PC-9 (cell line): ENCODE results near the gene PET100. TPM values are rescaled to one million over a fixed set of nuclear protein-coding genes. Genes with fewer than 3 reads are reported as not detected.

ENCODE experiments used
- BruUV-seq: library from RNA; stranded (reverse); fragments of 400-500 nt; replicated peaks from 2 replicates; lab custom pipeline; 2021; lab: Mats Ljungman, UMichigan
- CTCF ChIA-PET: fragments of 300-600 bp; sonication (Branson Sonifier 250); formaldehyde crosslinking; loops from one replicate; lab custom pipeline; 2022; ENCODE audit warnings: antibody characterized with exemption; lab: Charles Lee
- POLR2A ChIA-PET: fragments of 300-600 bp; sonication (Branson Sonifier 250); formaldehyde crosslinking; loops from one replicate; lab custom pipeline; 2022; ENCODE audit warnings: antibody characterized with exemption; ENCODE audit not compliant: unreplicated experiment; lab: Charles Lee
- DNase-seq, 2 experiments: peaks; one replicate each; pipeline versions ENCODE4 v3.0.0 to v3.0.0-alpha.2; 2015 to 2022; ENCODE audit warnings: mixed read lengths in 1 of 2
- H2AFZ ChIP-seq: fragments of 200-600 bp; sonication (generic); 2 replicates; pipeline ENCODE4 v1.8.1; 2017; ENCODE audit warnings: antibody characterized with exemption
- H3F3A ChIP-seq: fragments of 200-600 bp; sonication (generic); 2 replicates; pipeline ENCODE4 v1.8.1; 2017; ENCODE audit warnings: antibody characterized with exemption, mild to moderate bottlenecking, low read depth; ENCODE audit not compliant: insufficient read depth
- H3K27ac ChIP-seq: fragments of 200-600 bp; sonication (generic); 2 replicates; pipeline ENCODE4 v1.6.1; 2016; ENCODE audit warnings: mixed run types
- H3K27me3 ChIP-seq: fragments of 200-600 bp; sonication (generic); 2 replicates; pipeline ENCODE4 v1.6.1; 2016; ENCODE audit warnings: low read depth, mixed run types; ENCODE audit not compliant: insufficient read depth
- H3K36me3 ChIP-seq: fragments of 200-600 bp; sonication (generic); 2 replicates; pipeline ENCODE4 v1.6.1; 2016; ENCODE audit warnings: low read depth, mixed run types
- H3K4me1 ChIP-seq: fragments of 200-600 bp; sonication (generic); replicated peaks from 2 replicates; pipeline ENCODE4 v1.6.1; 2016; ENCODE audit warnings: mixed run types; ENCODE audit not compliant: insufficient read depth
- H3K4me2 ChIP-seq: fragments of 200-600 bp; sonication (generic); 2 replicates; pipeline ENCODE4 v1.6.1; 2017; ENCODE audit warnings: mixed run types
- H3K4me3 ChIP-seq: fragments of 200-600 bp; sonication (generic); 2 replicates; pipeline ENCODE4 v1.6.1; 2016; ENCODE audit warnings: mixed run types
- H3K79me2 ChIP-seq: fragments of 200-600 bp; sonication (generic); 2 replicates; pipeline ENCODE4 v1.6.1; 2017; ENCODE audit warnings: low read depth, mixed run types
- H3K9me2 ChIP-seq: fragments of 200-600 bp; sonication (generic); 2 replicates; pipeline ENCODE4 v1.8.1; 2017; ENCODE audit warnings: mild to moderate bottlenecking; ENCODE audit not compliant: insufficient read depth
- H3K9me3 ChIP-seq: fragments of 200-600 bp; sonication (generic); 2 replicates; pipeline ENCODE4 v1.8.1; 2016; ENCODE audit warnings: low read depth; ENCODE audit not compliant: insufficient read depth
- H4K20me1 ChIP-seq: fragments of 200-600 bp; sonication (generic); 2 replicates; pipeline ENCODE4 v1.8.1; 2017; ENCODE audit not compliant: insufficient read depth
- EZH2 ChIP-seq: fragments of 200-600 bp; sonication (generic); IDR thresholded peaks from 2 replicates; pipeline ENCODE4 v1.8.0; 2017; ENCODE audit warnings: antibody characterized with exemption, low read depth
- intact Hi-C: fragments of 100-400 bp; cut with micrococcal nuclease; formaldehyde crosslinking; loops from one replicate; pipeline ENCODE4 v1.10.0; 2022; ENCODE audit not compliant: unreplicated experiment
- total RNA-seq: library from RNA; stranded (reverse); gene quantifications from 2 replicates; pipeline ENCODE4 v1.2.3, GENCODE V29; 2021
- TF ChIP-seq, protein P1 (sequence below): fragments of 200-600 bp; sonication (generic); conservative IDR thresholded peaks from 2 replicates; pipeline ENCODE4 v1.6.1; 2017; ENCODE audit warnings: mixed run types, antibody characterized with exemption, mild to moderate bottlenecking, moderate library complexity

PET100 gene
- total RNA-seq, 1 experiment from 2014 or later, result 149 TPM

DNA sequence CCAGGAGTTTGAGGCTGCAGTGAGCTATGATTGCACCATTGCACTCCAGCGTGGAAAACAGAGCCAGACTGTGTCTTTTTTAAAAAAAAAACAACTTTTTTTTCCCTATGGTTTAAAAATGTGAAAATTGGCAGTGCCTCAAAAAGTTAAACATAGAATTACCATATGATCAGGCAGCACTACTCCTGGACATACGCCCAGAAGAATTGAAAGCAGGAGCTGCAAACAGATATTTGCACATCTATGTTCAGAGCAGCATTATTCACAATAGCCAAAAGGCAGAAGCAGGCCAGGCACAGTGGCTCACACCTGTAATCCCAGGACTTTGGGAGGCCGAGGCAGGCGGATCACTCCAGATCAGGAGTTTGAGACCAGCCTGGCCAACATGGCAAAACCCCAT, 35.5 kb downstream of the PET100 start:
- Histone ChIP-seq H3K4me3 (no peak overlapping the region), H3K27ac (no peak overlapping the region), H2AFZ (no peak overlapping the region), H3K4me2 (no peak overlapping the region), H3F3A (no peaks in the 10 kb centered on the region), H3K36me3 (no peaks in the 10 kb centered on the region), H3K79me2 (no peaks in the 10 kb centered on the region), H3K9me2 (no peaks in the 10 kb centered on the region), H3K4me1 (no peaks in the 10 kb centered on the region), H3K9me3 (no peaks in the 10 kb centered on the region), H3K27me3 (peaks cover 60% of the 10 kb centered on the region), H4K20me1 (no peaks in the 10 kb centered on the region)
- BruUV-seq, result no TSS peak
- DNase-seq, result no peak
- TF ChIP-seq, protein P1, sequence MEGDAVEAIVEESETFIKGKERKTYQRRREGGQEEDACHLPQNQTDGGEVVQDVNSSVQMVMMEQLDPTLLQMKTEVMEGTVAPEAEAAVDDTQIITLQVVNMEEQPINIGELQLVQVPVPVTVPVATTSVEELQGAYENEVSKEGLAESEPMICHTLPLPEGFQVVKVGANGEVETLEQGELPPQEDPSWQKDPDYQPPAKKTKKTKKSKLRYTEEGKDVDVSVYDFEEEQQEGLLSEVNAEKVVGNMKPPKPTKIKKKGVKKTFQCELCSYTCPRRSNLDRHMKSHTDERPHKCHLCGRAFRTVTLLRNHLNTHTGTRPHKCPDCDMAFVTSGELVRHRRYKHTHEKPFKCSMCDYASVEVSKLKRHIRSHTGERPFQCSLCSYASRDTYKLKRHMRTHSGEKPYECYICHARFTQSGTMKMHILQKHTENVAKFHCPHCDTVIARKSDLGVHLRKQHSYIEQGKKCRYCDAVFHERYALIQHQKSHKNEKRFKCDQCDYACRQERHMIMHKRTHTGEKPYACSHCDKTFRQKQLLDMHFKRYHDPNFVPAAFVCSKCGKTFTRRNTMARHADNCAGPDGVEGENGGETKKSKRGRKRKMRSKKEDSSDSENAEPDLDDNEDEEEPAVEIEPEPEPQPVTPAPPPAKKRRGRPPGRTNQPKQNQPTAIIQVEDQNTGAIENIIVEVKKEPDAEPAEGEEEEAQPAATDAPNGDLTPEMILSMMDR, result no peak
- TF ChIP-seq EZH2, result no peak
- intact Hi-C loops, result no loop called here
- ChIA-PET CTCF (interaction anchor here (0.7 kb wide), 1 partner anchor 723 kb away, joined by 3 read pairs; no protein-coding TSS in a partner anchor), POLR2A (no interaction called here)

DNA sequence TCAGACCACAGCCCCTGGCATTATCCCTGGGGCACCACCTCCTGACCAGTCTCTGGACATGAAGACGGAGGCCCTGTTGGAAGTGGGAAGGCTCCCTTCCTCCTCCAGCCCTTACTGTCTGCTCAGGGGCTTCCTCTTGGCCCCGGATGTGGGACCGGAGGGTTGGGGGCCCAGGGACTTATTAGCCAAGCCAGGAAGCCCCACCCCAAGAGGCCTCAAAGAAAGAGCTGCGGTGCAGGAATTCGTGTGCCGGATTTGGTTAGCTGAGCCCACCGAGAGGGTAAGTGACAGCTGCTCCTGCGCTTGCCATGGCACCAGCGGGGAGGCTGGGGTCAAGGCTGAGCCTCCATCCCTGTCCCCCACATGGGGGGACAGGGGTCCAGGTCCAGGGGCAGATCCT, 39.2 kb downstream of the PET100 start, which contains the start of gene RETN:
Gene RETN (plus strand): TSS at position 208 of the 400 bp plus-strand sequence. CDS start 278 bp downstream, outside the sequence.
- TF ChIP-seq EZH2, result no peak
- TF ChIP-seq, protein P1, result no peak
- H3K9me2 ChIP-seq, result no peaks in the 10 kb centered on the region
- H3F3A ChIP-seq, result no peaks in the 10 kb centered on the region
- no peaks in the 10 kb centered on the region for H3K79me2 ChIP-seq
- no peak within 1 kb of the TSS for H3K4me2 ChIP-seq
- H3K4me3 ChIP-seq, result no peak within 1 kb of the TSS
- H4K20me1 ChIP-seq, result no peaks in the 10 kb centered on the region
- DNase-seq, result no peak
- ChIA-PET CTCF (interaction anchor here (0.6 kb wide), 2 partner anchors 100 to 332 kb away, joined by 3 read pairs; no protein-coding TSS in a partner anchor), POLR2A (no interaction called here)
- H3K27ac ChIP-seq, result no peak within 1 kb of the TSS
- intact Hi-C loops, result no loop called here
- no peaks in the 10 kb centered on the region for H3K36me3 ChIP-seq
- 0 out of 2 replicates have a peak, but pooled peaks cover under 1% of the 10 kb centered on the region for H3K9me3 ChIP-seq
- no peak within 1 kb of the TSS for H2AFZ ChIP-seq
- no TSS peak for BruUV-seq
- peaks cover 4% of the 10 kb centered on the region; the same call in 1 of the 2 replicates for H3K4me1 ChIP-seq
- H3K27me3 ChIP-seq, result peaks cover 71% of the 10 kb centered on the region

DNA sequence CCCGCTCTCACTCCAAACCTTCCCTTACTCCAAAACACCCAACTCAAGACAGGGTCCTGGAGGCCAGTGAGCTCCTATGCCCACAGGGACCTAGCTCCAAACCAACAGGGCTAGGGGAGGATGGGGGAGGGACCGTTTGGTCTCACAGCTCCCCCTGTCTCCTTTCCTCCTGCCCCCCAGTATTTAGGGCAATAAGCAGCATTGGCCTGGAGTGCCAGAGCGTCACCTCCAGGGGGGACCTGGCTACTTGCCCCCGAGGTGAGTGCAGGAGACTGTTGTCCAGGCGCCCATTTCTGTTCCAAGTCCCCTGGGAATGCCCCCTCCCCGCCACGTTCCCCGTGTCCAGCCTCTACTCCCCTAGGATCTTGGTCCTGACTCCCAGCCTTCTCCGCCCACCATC, 40.0 kb downstream of the PET100 start:
- H3F3A ChIP-seq, result no peaks in the 10 kb centered on the region

More for the DNA sequence above, 40.0 kb downstream of the PET100 start:
- H3K4me2 ChIP-seq, result no peak overlapping the region
- no peak for DNase-seq
- no TSS peak for BruUV-seq
- H3K4me3 ChIP-seq, result no peak overlapping the region
- intact Hi-C loops, result loop anchor here (10.0 kb wide), 2 partner anchors 255 to 315 kb away; partner anchors contain the start of genes CTXN1 and SNAPC2
- peaks cover 69% of the 10 kb centered on the region for H3K27me3 ChIP-seq
- no peaks in the 10 kb centered on the region for H3K9me2 ChIP-seq
- no peak for TF ChIP-seq EZH2
- TF ChIP-seq, protein P1, result no peak
- 0 out of 2 replicates have a peak, but pooled peaks cover 3% of the 10 kb centered on the region for H3K9me3 ChIP-seq
- POLR2A ChIA-PET, result no interaction called here
- no peaks in the 10 kb centered on the region for H3K36me3 ChIP-seq
- H3K27ac ChIP-seq, result no peak overlapping the region
- H4K20me1 ChIP-seq, result no peaks in the 10 kb centered on the region
- CTCF ChIA-PET, result interaction anchor here (0.6 kb wide), 1 partner anchor 101 kb away, joined by 3 read pairs; no protein-coding TSS in a partner anchor
- no peak overlapping the region for H2AFZ ChIP-seq
- H3K79me2 ChIP-seq, result no peaks in the 10 kb centered on the region
- peaks cover 8% of the 10 kb centered on the region; the same call in 1 of the 2 replicates for H3K4me1 ChIP-seq
